Naive thymus-derived CD4-positive, alpha-beta T cell (primary cell): ENCODE results near the gene RAE1. TPM values are rescaled to one million over a fixed set of nuclear protein-coding genes. Genes with fewer than 3 reads are reported as not detected.

Experiments used
- ATAC-seq: fragments of 150-1000 bp; cut with Tn5 transposase; 2 replicates; pipeline ENCODE4 v1.10.0; 2021; ENCODE audit warnings: mild to moderate bottlenecking, moderate library complexity
- CTCF ChIA-PET: fragments of 350-600 bp; sonication (Branson Sonifier 250); formaldehyde crosslinking; loops from one replicate; lab custom pipeline; 2021; ENCODE audit warnings: antibody characterized with exemption; lab: Charles Lee
- POLR2A ChIA-PET: fragments of 350-600 bp; sonication (Branson Sonifier 250); formaldehyde crosslinking; loops from one replicate; lab custom pipeline; 2021; ENCODE audit warnings: antibody characterized with exemption, inconsistent platforms; lab: Charles Lee
- DNase-seq, 9 donors: peaks; one replicate each; pipeline versions ENCODE4 v3.0.0 to v3.0.0-alpha.2; 2020 to 2022; ENCODE audit warnings: mixed read lengths in 1 of 9
- H3K27ac ChIP-seq: one replicate; pipeline ENCODE4 v1.7.0; 2013; ENCODE audit warnings: mild to moderate bottlenecking, low read depth, low read length, moderate library complexity
- H3K27me3 ChIP-seq, 2 donors: one replicate each; pipeline ENCODE4 v1.7.0; 2013; ENCODE audit warnings: low read length in 2 of 2, mild to moderate bottlenecking in 2 of 2, moderate library complexity in 2 of 2; ENCODE audit not compliant: control insufficient read depth in 2 of 2, insufficient read depth in 2 of 2
- H3K36me3 ChIP-seq, 3 experiments: 1 replicate in 2 of 3; 2 replicates in 1 of 3; pipeline ENCODE4 v1.7.0; 2013; ENCODE audit warnings: low read length in 3 of 3, mild to moderate bottlenecking in 3 of 3, moderate library complexity in 1 of 3; ENCODE audit not compliant: insufficient read depth in 3 of 3, control insufficient read depth in 2 of 3
- H3K4me1 ChIP-seq, 2 donors: one replicate each; pipeline ENCODE4 v1.7.0; 2013; ENCODE audit warnings: low read length in 2 of 2, mild to moderate bottlenecking in 2 of 2, moderate library complexity in 1 of 2; ENCODE audit not compliant: control insufficient read depth in 2 of 2, insufficient read depth in 2 of 2
- H3K4me3 ChIP-seq: 2 replicates; pipeline ENCODE4 v1.7.0; 2013; ENCODE audit warnings: mild to moderate bottlenecking, low read length
- H3K9me3 ChIP-seq, 3 experiments: 1 replicate in 2 of 3; 2 replicates in 1 of 3; pipeline ENCODE4 v1.7.0; 2013; ENCODE audit warnings: low read length in 3 of 3; ENCODE audit not compliant: control insufficient read depth in 2 of 3
- H3K27ac Mint-ChIP-seq, 9 donors: one replicate each; pipeline ENCODE4 v1.8.0; 2020 to 2022; ENCODE audit warnings: mixed read lengths in 9 of 9, mild to moderate bottlenecking in 8 of 9, moderate library complexity in 5 of 9, inconsistent platforms in 2 of 9
- H3K27me3 Mint-ChIP-seq, 5 donors: one replicate each; pipeline ENCODE4 v1.8.0; 2021 to 2022; ENCODE audit warnings: mixed read lengths in 5 of 5, mild to moderate bottlenecking in 1 of 5
- H3K36me3 Mint-ChIP-seq, 5 donors: one replicate each; pipeline ENCODE4 v1.8.0; 2020 to 2022; ENCODE audit warnings: mixed read lengths in 5 of 5, mild to moderate bottlenecking in 3 of 5, inconsistent platforms in 1 of 5
- H3K4me1 Mint-ChIP-seq, 7 donors: one replicate each; pipeline ENCODE4 v1.8.0; 2020 to 2022; ENCODE audit warnings: mixed read lengths in 7 of 7, mild to moderate bottlenecking in 3 of 7, inconsistent platforms in 1 of 7
- H3K4me3 Mint-ChIP-seq, 10 donors: one replicate each; pipeline ENCODE4 v1.8.0; 2020 to 2022; ENCODE audit warnings: mild to moderate bottlenecking in 10 of 10, mixed read lengths in 10 of 10, moderate library complexity in 6 of 10, inconsistent platforms in 2 of 10
- H3K9me3 Mint-ChIP-seq, 11 donors: one replicate each; pipeline ENCODE4 v1.8.0; 2020 to 2022; ENCODE audit warnings: mixed read lengths in 11 of 11, mild to moderate bottlenecking in 4 of 11, inconsistent platforms in 1 of 11, moderate library complexity in 1 of 11
- intact Hi-C, 2 donors: fragments of 100-400 bp; cut with micrococcal nuclease; formaldehyde crosslinking; loops; one replicate each; pipeline ENCODE4 v1.15.1; 2023
- polyA plus RNA-seq, 2 donors: library from polyadenylated mRNA; unstranded; fragments of 300-500 nt; fragmentation: Illumina TruSeq; gene quantifications; one replicate each; pipeline ENCODE4 v1.2.3, GENCODE V29; 2021
- total RNA-seq, 6 experiments: library from RNA in 5 of 6; stranded (reverse) in 5 of 6; gene quantifications; 1 replicate in 5 of 6; 2 replicates in 1 of 6; pipeline ENCODE4 v1.2.3 and lab custom pipeline; 2021 to 2026

RAE1 gene
- total and polyA plus RNA-seq, 7 experiments from 2014 or later, result 31.0 to 65.1 (median 40.4) TPM

GRCh38 chr20:57353351-57353750 is 2.3 kb downstream of the RAE1 start:
- ChIA-PET POLR2A (interaction anchor here (0.5 kb wide), 1 partner anchor 39 kb away, joined by 3 read pairs; no protein-coding TSS in a partner anchor), CTCF (interaction anchor here (1.0 kb wide), 1 partner anchor 26 kb away, joined by 3 read pairs; no protein-coding TSS in a partner anchor)
- DNase-seq (no peak), ATAC-seq (no peak)
- Histone ChIP-seq H3K36me3 (peaks cover 5 to 18% (median 13%) of the 10 kb centered on the region in 3 experiments), H3K9me3 (no peaks in the 10 kb centered on the region), H3K27me3 (no peaks in the 10 kb centered on the region), H3K4me1 (peaks cover 0 to 19% of the 10 kb centered on the region in 2 donors), H3K4me3 (no peak overlapping the region), H3K27ac (no peak overlapping the region)
- intact Hi-C loops, result loop anchor here (10.0 kb wide), 2 partner anchors 261 to 361 kb away; partner anchors contain the start of gene PMEPA1 (in 1 of the 2)
- H3K36me3 Mint-ChIP-seq, result peaks cover 4 to 25% (median 21%) of the 10 kb centered on the region in 5 donors
- H3K27me3 Mint-ChIP-seq, result peaks cover 0 to 4% (median 0%) of the 10 kb centered on the region in 5 donors
- H3K27ac Mint-ChIP-seq, result peak overlapping the region in 5 of 9 donors; percentile 2 to 62 (median 32)
- H3K4me3 Mint-ChIP-seq, result peak overlapping the region; percentile 24 to 92 (median 62)
- H3K4me1 Mint-ChIP-seq, result peaks cover 14 to 41% (median 29%) of the 10 kb centered on the region in 7 donors
- H3K9me3 Mint-ChIP-seq, result peaks cover 0 to 10% (median 0%) of the 10 kb centered on the region in 11 donors

- no peaks in the 10 kb centered on the region for H3K9me3 ChIP-seq
- H3K36me3 ChIP-seq, result peaks cover 0 to 25% (median 1%) of the 10 kb centered on the region in 3 experiments
- ATAC-seq, result no peak
- Mint-ChIP-seq H3K36me3 (peaks cover 4 to 25% (median 14%) of the 10 kb centered on the region in 5 donors), H3K4me1 (peaks cover 2 to 13% (median 5%) of the 10 kb centered on the region in 7 donors), H3K4me3 (no peak overlapping the region), H3K27ac (no peak overlapping the region), H3K27me3 (no peaks in the 10 kb centered on the region), H3K9me3 (no peaks in the 10 kb centered on the region)
- no peaks in the 10 kb centered on the region for H3K4me1 ChIP-seq
- H3K27ac ChIP-seq, result no peak overlapping the region
- no peak overlapping the region for H3K4me3 ChIP-seq
- ChIA-PET CTCF (no interaction called here), POLR2A (interaction anchor here (0.8 kb wide), 1 partner anchor 31 kb away, joined by 3 read pairs; no protein-coding TSS in a partner anchor)
- intact Hi-C loops, result no loop called here
- H3K27me3 ChIP-seq, result no peaks in the 10 kb centered on the region
- DNase-seq, result no peak
Measured at GRCh38 chr20:57361517-57361916, 10.5 kb downstream of the RAE1 start.

GRCh38 chr20:57364451-57364850 is 13.4 kb downstream of the RAE1 start:
- Histone ChIP-seq H3K27ac (no peak overlapping the region), H3K4me3 (no peak overlapping the region), H3K27me3 (no peaks in the 10 kb centered on the region), H3K36me3 (peaks cover 7 to 54% (median 23%) of the 10 kb centered on the region in 3 experiments), H3K9me3 (no peaks in the 10 kb centered on the region), H3K4me1 (no peaks in the 10 kb centered on the region)
- Mint-ChIP-seq H3K4me3 (no peak overlapping the region), H3K36me3 (peaks cover 9 to 41% (median 19%) of the 10 kb centered on the region in 5 donors), H3K9me3 (no peaks in the 10 kb centered on the region), H3K27me3 (no peaks in the 10 kb centered on the region), H3K4me1 (peaks cover 0 to 13% (median 5%) of the 10 kb centered on the region in 7 donors), H3K27ac (no peak overlapping the region)
- ChIA-PET POLR2A (no interaction called here), CTCF (interaction anchor here (0.6 to 1.2 kb wide), 3 partner anchors 15 to 1043 kb away, joined by 3 to 4 read pairs (median 3); no protein-coding TSS in a partner anchor)
- intact Hi-C loops, result no loop called here
- ATAC-seq (no peak), DNase-seq (no peak)

- peaks cover 27 to 62% (median 49%) of the 10 kb centered on the region in 5 donors for H3K36me3 Mint-ChIP-seq
- H3K4me3 ChIP-seq, result no peak overlapping the region
- intact Hi-C loops, result no loop called here
- H3K27ac ChIP-seq, result no peak overlapping the region
- H3K4me1 ChIP-seq, result peaks cover 0 to 7% of the 10 kb centered on the region in 2 donors
- ATAC-seq (peak; percentile 45), DNase-seq (no peak)
- H3K27me3 ChIP-seq, result no peaks in the 10 kb centered on the region
- CTCF ChIA-PET, result no interaction called here
- no peaks in the 10 kb centered on the region for H3K9me3 Mint-ChIP-seq
- no peaks in the 10 kb centered on the region for H3K9me3 ChIP-seq
- POLR2A ChIA-PET, result no interaction called here
- H3K36me3 ChIP-seq, result peaks cover 15 to 91% (median 35%) of the 10 kb centered on the region in 3 experiments
- H3K4me1 Mint-ChIP-seq, result peaks cover 7 to 18% (median 15%) of the 10 kb centered on the region in 7 donors
- peak overlapping the region in 1 of 9 donors; percentile 39 for H3K27ac Mint-ChIP-seq
- H3K4me3 Mint-ChIP-seq, result no peak overlapping the region
- no peaks in the 10 kb centered on the region for H3K27me3 Mint-ChIP-seq
Measured at GRCh38 chr20:57369596-57369995, 18.5 kb downstream of the RAE1 start.

- H3K27ac Mint-ChIP-seq, result peak overlapping the region in 3 of 9 donors; percentile 13 to 43 (median 21)
- H3K4me1 Mint-ChIP-seq, result peaks cover 8 to 25% (median 22%) of the 10 kb centered on the region in 7 donors
Measured at GRCh38 chr20:57370316-57370715, 19.3 kb downstream of the RAE1 start.

GRCh38 chr20:57371363-57371762 is 20.3 kb downstream of the RAE1 start:
- peaks cover 36 to 65% (median 42%) of the 10 kb centered on the region in 5 donors for H3K36me3 Mint-ChIP-seq
- CTCF ChIA-PET, result no interaction called here
- intact Hi-C loops, result no loop called here

More at GRCh38 chr20:57370316-57370715, 19.3 kb downstream of the RAE1 start:
- Mint-ChIP-seq H3K4me3 (no peak overlapping the region), H3K36me3 (peaks cover 27 to 68% (median 49%) of the 10 kb centered on the region in 5 donors), H3K27me3 (no peaks in the 10 kb centered on the region), H3K9me3 (no peaks in the 10 kb centered on the region)
- ATAC-seq (no peak), DNase-seq (no peak)
- Histone ChIP-seq H3K27ac (no peak overlapping the region), H3K36me3 (peaks cover 15 to 94% (median 38%) of the 10 kb centered on the region in 3 experiments), H3K4me1 (peaks cover 0 to 10% of the 10 kb centered on the region in 2 donors), H3K9me3 (no peaks in the 10 kb centered on the region), H3K4me3 (no peak overlapping the region), H3K27me3 (no peaks in the 10 kb centered on the region)
- POLR2A ChIA-PET, result no interaction called here
- intact Hi-C loops, result no loop called here
- CTCF ChIA-PET, result no interaction called here

More at GRCh38 chr20:57371363-57371762, 20.3 kb downstream of the RAE1 start:
- no peak for ATAC-seq
- Histone ChIP-seq H3K4me1 (peaks cover 0 to 10% of the 10 kb centered on the region in 2 donors), H3K36me3 (peaks cover 18 to 94% (median 38%) of the 10 kb centered on the region in 3 experiments), H3K4me3 (no peak overlapping the region), H3K27me3 (no peaks in the 10 kb centered on the region), H3K27ac (no peak overlapping the region), H3K9me3 (no peaks in the 10 kb centered on the region)
- Mint-ChIP-seq H3K27me3 (no peaks in the 10 kb centered on the region), H3K4me1 (peaks cover 8 to 35% (median 30%) of the 10 kb centered on the region in 7 donors), H3K4me3 (no peak overlapping the region), H3K9me3 (no peaks in the 10 kb centered on the region), H3K27ac (peak overlapping the region in 5 of 9 donors; percentile 32 to 54 (median 41))
- POLR2A ChIA-PET, result no interaction called here
- no peak for DNase-seq
